Breast epithelium (tissue), 3 donors: ENCODE results near the gene SAFB.

Experiments used
- CTCF ChIP-seq, 3 donors: fragments of 450-650 bp; IDR thresholded peaks; one replicate each; pipeline ENCODE4 v1.5.1; 2016 to 2017; ENCODE audit warnings: antibody characterized with exemption in 3 of 3, mild to moderate bottlenecking in 3 of 3, moderate library complexity in 3 of 3
- POLR2A ChIP-seq: fragments of 450-650 bp; IDR thresholded peaks from one replicate; pipeline ENCODE4 v1.6.1; 2016; ENCODE audit warnings: antibody characterized with exemption, mild to moderate bottlenecking, moderate library complexity

GRCh38 chr19:5700455-5701092, 77.7 kb downstream of the SAFB start:
- TF ChIP-seq CTCF (IDR thresholded peaks at IDR 0.05) (no peak), POLR2A (no peak)
